Measurements from ENCODE around the gene TMEM240. TPM values are rescaled to one million over a fixed set of nuclear protein-coding genes. Genes with fewer than 3 reads are reported as not detected.
"Not testable (repeated sequence)": the region's sequence is repeated elsewhere in the genome, so short reads cannot be mapped to it uniquely, and the experiment has no call there.

Gene TMEM240
- total RNA-seq, 4 donors from 2014 or later, result 3.6 TPM; not detected in 3

GRCh38 chr1:1560178-1560577 is 19.8 kb upstream of the TMEM240 start:
- peaks cover 0 to 56% (median 0%) of the 10 kb centered on the region in 3 donors for H3K36me3 ChIP-seq

GRCh38 chr1:1559066-1559465 is 18.6 kb upstream of the TMEM240 start:
- no peak for TF ChIP-seq POLR2A (IDR thresholded peaks at IDR 0.05)
- Histone ChIP-seq H3K27me3 (no peaks in the 10 kb centered on the region), H3K9me3 (no peaks in the 10 kb centered on the region), H3K27ac (no peak overlapping the region), H3K4me1 (peaks cover 0 to 5% (median 0%) of the 10 kb centered on the region in 4 donors), H3K36me3 (peaks cover 0 to 45% (median 0%) of the 10 kb centered on the region in 3 donors), H3K4me3 (no peak overlapping the region)
- DNase-seq, result no peak

More at GRCh38 chr1:1560178-1560577, 19.8 kb upstream of the TMEM240 start:
- Histone ChIP-seq H3K27me3 (no peaks in the 10 kb centered on the region), H3K9me3 (no peaks in the 10 kb centered on the region), H3K4me3 (no peak overlapping the region), H3K4me1 (no peaks in the 10 kb centered on the region), H3K27ac (no peak overlapping the region)
- DNase-seq, result no peak
- TF ChIP-seq, protein P1, sequence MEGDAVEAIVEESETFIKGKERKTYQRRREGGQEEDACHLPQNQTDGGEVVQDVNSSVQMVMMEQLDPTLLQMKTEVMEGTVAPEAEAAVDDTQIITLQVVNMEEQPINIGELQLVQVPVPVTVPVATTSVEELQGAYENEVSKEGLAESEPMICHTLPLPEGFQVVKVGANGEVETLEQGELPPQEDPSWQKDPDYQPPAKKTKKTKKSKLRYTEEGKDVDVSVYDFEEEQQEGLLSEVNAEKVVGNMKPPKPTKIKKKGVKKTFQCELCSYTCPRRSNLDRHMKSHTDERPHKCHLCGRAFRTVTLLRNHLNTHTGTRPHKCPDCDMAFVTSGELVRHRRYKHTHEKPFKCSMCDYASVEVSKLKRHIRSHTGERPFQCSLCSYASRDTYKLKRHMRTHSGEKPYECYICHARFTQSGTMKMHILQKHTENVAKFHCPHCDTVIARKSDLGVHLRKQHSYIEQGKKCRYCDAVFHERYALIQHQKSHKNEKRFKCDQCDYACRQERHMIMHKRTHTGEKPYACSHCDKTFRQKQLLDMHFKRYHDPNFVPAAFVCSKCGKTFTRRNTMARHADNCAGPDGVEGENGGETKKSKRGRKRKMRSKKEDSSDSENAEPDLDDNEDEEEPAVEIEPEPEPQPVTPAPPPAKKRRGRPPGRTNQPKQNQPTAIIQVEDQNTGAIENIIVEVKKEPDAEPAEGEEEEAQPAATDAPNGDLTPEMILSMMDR (IDR thresholded peaks at IDR 0.05), result no peak
- TF ChIP-seq POLR2A (IDR thresholded peaks at IDR 0.05), result no peak

GRCh38 chr1:1558591-1558990 is 18.2 kb upstream of the TMEM240 start:
- Histone ChIP-seq H3K4me1 (peaks cover 0 to 5% (median 0%) of the 10 kb centered on the region in 4 donors), H3K27ac (no peak overlapping the region), H3K4me3 (no peak overlapping the region), H3K36me3 (peaks cover 0 to 40% (median 0%) of the 10 kb centered on the region in 3 donors), H3K9me3 (no peaks in the 10 kb centered on the region), H3K27me3 (no peaks in the 10 kb centered on the region)
- DNase-seq, result no peak
- TF ChIP-seq, protein P1 (IDR thresholded peaks at IDR 0.05), result no peak
- no peak for TF ChIP-seq POLR2A (IDR thresholded peaks at IDR 0.05)

DNA sequence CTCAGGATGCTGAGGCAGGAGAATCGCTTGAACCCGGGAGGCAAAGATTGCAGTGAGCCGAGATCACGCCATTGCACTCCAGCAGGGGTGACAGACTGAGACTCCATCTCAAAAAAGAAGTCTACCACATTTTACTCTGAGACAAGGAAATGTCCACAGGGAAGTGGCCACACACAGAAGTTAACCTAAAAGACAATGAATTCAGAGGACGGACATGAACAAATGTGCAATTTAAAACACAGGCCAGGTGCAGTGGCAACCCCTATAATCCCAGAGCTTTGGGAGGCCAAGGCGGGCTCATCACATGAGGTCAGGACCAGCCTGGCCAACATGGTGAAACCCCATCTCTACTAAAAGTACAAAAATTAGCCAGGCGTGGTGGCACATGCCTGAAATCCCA is 17.3 kb upstream of the TMEM240 start:
- not testable (repeated sequence) for H3K27ac ChIP-seq, H3K4me3 ChIP-seq, H3K4me1 ChIP-seq, H3K9me3 ChIP-seq, H3K27me3 ChIP-seq, DNase-seq
- peaks cover 0 to 31% (median 0%) of the 10 kb centered on the region in 3 donors for H3K36me3 ChIP-seq

- peaks cover 0 to 23% (median 0%) of the 10 kb centered on the region in 3 donors for H3K36me3 ChIP-seq
- H3K27ac ChIP-seq, H3K4me1 ChIP-seq, H3K9me3 ChIP-seq, H3K4me3 ChIP-seq, DNase-seq, H3K27me3 ChIP-seq: not testable (repeated sequence)
These were observed 16.5 kb upstream of the TMEM240 start for GRCh38 chr1:1556961-1557360.

DNA sequence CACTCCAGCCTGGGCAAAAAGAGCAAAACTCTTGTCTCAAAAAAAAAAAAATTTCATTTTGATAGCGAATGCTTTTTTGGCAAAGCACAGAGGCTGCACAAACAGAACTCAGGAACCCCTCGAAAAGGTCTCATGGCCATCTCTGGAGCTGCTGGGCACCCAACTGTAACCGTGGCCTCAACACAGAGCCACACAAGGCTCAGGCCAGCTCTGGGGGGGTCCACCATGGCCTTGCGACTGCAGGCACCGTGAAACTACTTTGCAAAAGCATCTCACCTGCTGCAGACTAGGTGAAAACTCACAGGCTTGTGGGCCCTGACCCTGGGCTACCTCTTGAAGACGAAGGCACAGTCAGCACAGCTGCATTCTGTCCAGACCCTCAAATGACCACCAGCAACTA is 16.1 kb upstream of the TMEM240 start:
- TF ChIP-seq, protein P1 (IDR thresholded peaks at IDR 0.05), result no peak
- TF ChIP-seq POLR2A (IDR thresholded peaks at IDR 0.05), result no peak
- H3K27me3 ChIP-seq, result no peaks in the 10 kb centered on the region
- peaks cover 0 to 19% (median 0%) of the 10 kb centered on the region in 3 donors for H3K36me3 ChIP-seq
- H3K27ac ChIP-seq, result no peak overlapping the region
- peaks cover 0 to 5% (median 0%) of the 10 kb centered on the region in 4 donors for H3K4me1 ChIP-seq
- H3K9me3 ChIP-seq, result no peaks in the 10 kb centered on the region
- no peak overlapping the region for H3K4me3 ChIP-seq
- no peak for DNase-seq

GRCh38 chr1:1554926-1555915 is 14.8 kb upstream of the TMEM240 start:
- TF ChIP-seq POLR2A (IDR thresholded peaks at IDR 0.05), result no peak
- TF ChIP-seq, protein P1 (IDR thresholded peaks at IDR 0.05), result no peak
- Histone ChIP-seq H3K36me3 (peaks cover 0 to 6% (median 0%) of the 10 kb centered on the region in 3 donors), H3K9me3 (no peaks in the 10 kb centered on the region), H3K4me3 (no peak overlapping the region), H3K27ac (no peak overlapping the region), H3K4me1 (peaks cover 0 to 5% (median 0%) of the 10 kb centered on the region in 4 donors), H3K27me3 (no peaks in the 10 kb centered on the region)
- no peak for DNase-seq

Data from Peyer's patch (tissue), 4 donors.